ENCODE measurements around the gene HAO2.
A peak's percentile ranks its signal among the peaks of the same experiment; 100 is the strongest.

The HAO2 gene

GRCh38 chr1:119368554-119368953, at the start of gene HAO2:
HAO2 (plus strand) TSS chr1:119368785; CDS start chr1:119381086, 12,301 bp downstream.
- intact Hi-C loops (cut with micrococcal nuclease) = loop anchor here (10.0 kb wide), 1 partner anchor 1214 kb away; no protein-coding TSS in a partner anchor
- H3K27me3 Mint-ChIP-seq = no peaks in the 10 kb centered on the region
- H3K9me3 Mint-ChIP-seq = no peaks in the 10 kb centered on the region
- no peak within 1 kb of the TSS for H3K4me3 Mint-ChIP-seq
- no peaks in the 10 kb centered on the region for H3K4me1 Mint-ChIP-seq (ENCODE audit: low read depth)
- no peak within 1 kb of the TSS for H3K27ac Mint-ChIP-seq
- no peaks in the 10 kb centered on the region for H3K36me3 Mint-ChIP-seq (ENCODE audit: low read depth)

GRCh38 chr1:119320100-119320499, 48.5 kb upstream of the HAO2 start:
- Mint-ChIP-seq H3K36me3 (ENCODE audit: low read depth) (no peaks in the 10 kb centered on the region), H3K27ac (no peak overlapping the region), H3K27me3 (no peaks in the 10 kb centered on the region), H3K9me3 (no peaks in the 10 kb centered on the region), H3K4me1 (ENCODE audit: low read depth) (peaks cover 16% of the 10 kb centered on the region), H3K4me3 (no peak overlapping the region)
- intact Hi-C loops (cut with micrococcal nuclease) = no loop called here

GRCh38 chr1:119321666-119322419, 46.7 kb upstream of the HAO2 start:
- Mint-ChIP-seq H3K27ac (no peak overlapping the region), H3K4me1 (ENCODE audit: low read depth) (peaks cover 17% of the 10 kb centered on the region), H3K36me3 (ENCODE audit: low read depth) (no peaks in the 10 kb centered on the region), H3K9me3 (no peaks in the 10 kb centered on the region), H3K4me3 (no peak overlapping the region), H3K27me3 (peaks cover 10% of the 10 kb centered on the region)
- intact Hi-C loops (cut with micrococcal nuclease) = no loop called here

GRCh38 chr1:119323216-119323982, 45.2 kb upstream of the HAO2 start:
- Mint-ChIP-seq H3K4me1 (ENCODE audit: low read depth) (peaks cover 28% of the 10 kb centered on the region), H3K36me3 (ENCODE audit: low read depth) (no peaks in the 10 kb centered on the region), H3K4me3 (no peak overlapping the region), H3K27me3 (peaks cover 21% of the 10 kb centered on the region), H3K27ac (no peak overlapping the region), H3K9me3 (no peaks in the 10 kb centered on the region)
- intact Hi-C loops (cut with micrococcal nuclease) = no loop called here

- H3K27me3 Mint-ChIP-seq = peaks cover 21% of the 10 kb centered on the region
- no peak overlapping the region for H3K4me3 Mint-ChIP-seq
- no peaks in the 10 kb centered on the region for H3K36me3 Mint-ChIP-seq (ENCODE audit: low read depth)
- no peak overlapping the region for H3K27ac Mint-ChIP-seq
- intact Hi-C loops (cut with micrococcal nuclease) = no loop called here
- peaks cover 28% of the 10 kb centered on the region for H3K4me1 Mint-ChIP-seq (ENCODE audit: low read depth)
- no peaks in the 10 kb centered on the region for H3K9me3 Mint-ChIP-seq
Measured at GRCh38 chr1:119324198-119324597, 44.4 kb upstream of the HAO2 start.

GRCh38 chr1:119326251-119326650, 42.3 kb upstream of the HAO2 start:
- Mint-ChIP-seq H3K4me3 (no peak overlapping the region), H3K36me3 (ENCODE audit: low read depth) (no peaks in the 10 kb centered on the region), H3K4me1 (ENCODE audit: low read depth) (peaks cover 28% of the 10 kb centered on the region), H3K9me3 (no peaks in the 10 kb centered on the region), H3K27ac (no peak overlapping the region), H3K27me3 (peaks cover 21% of the 10 kb centered on the region)
- intact Hi-C loops (cut with micrococcal nuclease) = no loop called here

GRCh38 chr1:119327094-119327449, 41.5 kb upstream of the HAO2 start:
- H3K27me3 Mint-ChIP-seq = peaks cover 21% of the 10 kb centered on the region
- no peaks in the 10 kb centered on the region for H3K9me3 Mint-ChIP-seq
- no peaks in the 10 kb centered on the region for H3K36me3 Mint-ChIP-seq (ENCODE audit: low read depth)
- H3K27ac Mint-ChIP-seq = no peak overlapping the region
- H3K4me3 Mint-ChIP-seq = peak overlapping the region; percentile 65
- intact Hi-C loops (cut with micrococcal nuclease) = no loop called here
- H3K4me1 Mint-ChIP-seq (ENCODE audit: low read depth) = peaks cover 28% of the 10 kb centered on the region

GRCh38 chr1:119327450-119328155, 41.0 kb upstream of the HAO2 start:
- no peaks in the 10 kb centered on the region for H3K36me3 Mint-ChIP-seq (ENCODE audit: low read depth)
- H3K27me3 Mint-ChIP-seq = peaks cover 21% of the 10 kb centered on the region
- intact Hi-C loops (cut with micrococcal nuclease) = no loop called here
- peaks cover 28% of the 10 kb centered on the region for H3K4me1 Mint-ChIP-seq (ENCODE audit: low read depth)
- no peaks in the 10 kb centered on the region for H3K9me3 Mint-ChIP-seq
- H3K4me3 Mint-ChIP-seq = peak overlapping the region; percentile 65
- no peak overlapping the region for H3K27ac Mint-ChIP-seq

- no peak overlapping the region for H3K27ac Mint-ChIP-seq
- H3K36me3 Mint-ChIP-seq (ENCODE audit: low read depth) = no peaks in the 10 kb centered on the region
- peaks cover 21% of the 10 kb centered on the region for H3K27me3 Mint-ChIP-seq
- H3K9me3 Mint-ChIP-seq = no peaks in the 10 kb centered on the region
- no peak overlapping the region for H3K4me3 Mint-ChIP-seq
- intact Hi-C loops (cut with micrococcal nuclease) = no loop called here
- H3K4me1 Mint-ChIP-seq (ENCODE audit: low read depth) = peaks cover 12% of the 10 kb centered on the region
Measured at GRCh38 chr1:119329541-119330461, 38.8 kb upstream of the HAO2 start.

GRCh38 chr1:119330466-119331189, 38.0 kb upstream of the HAO2 start:
- intact Hi-C loops (cut with micrococcal nuclease) = no loop called here

GRCh38 chr1:119331190-119331515, 37.4 kb upstream of the HAO2 start:
- Mint-ChIP-seq H3K4me1 (ENCODE audit: low read depth) (peaks cover 12% of the 10 kb centered on the region), H3K27ac (no peak overlapping the region), H3K4me3 (no peak overlapping the region), H3K9me3 (no peaks in the 10 kb centered on the region), H3K27me3 (peaks cover 17% of the 10 kb centered on the region), H3K36me3 (ENCODE audit: low read depth) (no peaks in the 10 kb centered on the region)
- intact Hi-C loops (cut with micrococcal nuclease) = no loop called here

More at GRCh38 chr1:119330466-119331189, 38.0 kb upstream of the HAO2 start:
- Mint-ChIP-seq H3K27me3 (peaks cover 20% of the 10 kb centered on the region), H3K4me3 (no peak overlapping the region), H3K4me1 (ENCODE audit: low read depth) (peaks cover 12% of the 10 kb centered on the region), H3K9me3 (no peaks in the 10 kb centered on the region), H3K36me3 (ENCODE audit: low read depth) (no peaks in the 10 kb centered on the region), H3K27ac (no peak overlapping the region)

GRCh38 chr1:119331915-119332314, 36.7 kb upstream of the HAO2 start:
- intact Hi-C loops (cut with micrococcal nuclease) = no loop called here
- no peaks in the 10 kb centered on the region for H3K36me3 Mint-ChIP-seq (ENCODE audit: low read depth)
- H3K27me3 Mint-ChIP-seq = peaks cover 11% of the 10 kb centered on the region
- peaks cover 10% of the 10 kb centered on the region for H3K4me1 Mint-ChIP-seq (ENCODE audit: low read depth)
- H3K9me3 Mint-ChIP-seq = no peaks in the 10 kb centered on the region
- no peak overlapping the region for H3K4me3 Mint-ChIP-seq
- H3K27ac Mint-ChIP-seq = no peak overlapping the region

- Mint-ChIP-seq H3K4me1 (ENCODE audit: low read depth) (peaks cover 3% of the 10 kb centered on the region), H3K36me3 (ENCODE audit: low read depth) (no peaks in the 10 kb centered on the region), H3K27me3 (peaks cover 5% of the 10 kb centered on the region), H3K9me3 (no peaks in the 10 kb centered on the region), H3K27ac (no peak overlapping the region), H3K4me3 (no peak overlapping the region)
- intact Hi-C loops (cut with micrococcal nuclease) = no loop called here
Measured at GRCh38 chr1:119332622-119333021, 36.0 kb upstream of the HAO2 start.
